Uterus (tissue), 2 donors: ENCODE data around the gene DXO.

ENCODE experiments used
- POLR2A ChIP-seq, 2 donors: fragments of 450-650 bp; IDR thresholded peaks; one replicate each; pipeline ENCODE4 v1.6.1; 2016; ENCODE audit warnings: antibody characterized with exemption in 2 of 2, mild to moderate bottlenecking in 1 of 2, moderate library complexity in 1 of 2
- TF ChIP-seq, protein P1 (sequence below), 4 experiments: fragments of 200-600 bp in 2 of 4; fragments of 450-650 bp in 2 of 4; sonication (generic) in 2 of 4; IDR thresholded peaks; one replicate each; pipeline ENCODE4 v1.5.1; 2016 to 2019; ENCODE audit warnings: antibody characterized with exemption in 4 of 4, mild to moderate bottlenecking in 2 of 4, moderate library complexity in 1 of 4

DNA sequence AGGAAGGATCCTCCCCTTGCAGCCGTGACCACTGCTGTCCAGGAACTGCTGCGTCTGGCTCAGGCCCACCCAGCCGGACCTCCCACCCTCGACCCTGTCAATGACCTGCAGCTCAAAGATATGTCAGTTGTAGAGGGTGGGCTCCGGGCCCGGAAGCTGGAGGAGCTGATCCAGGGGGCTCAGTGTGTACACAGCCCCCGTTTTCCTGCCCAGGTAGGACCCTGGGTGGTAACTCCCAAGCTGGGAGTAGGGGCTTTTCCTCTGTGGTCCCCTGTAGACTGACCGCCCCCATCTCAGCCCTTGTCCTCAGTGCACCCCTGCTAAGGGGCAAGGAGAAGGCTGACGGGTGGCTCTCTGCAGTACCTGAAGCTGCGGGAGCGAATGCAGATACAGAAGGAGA, 3.6 kb downstream of the DXO start:
- TF ChIP-seq, protein P1, sequence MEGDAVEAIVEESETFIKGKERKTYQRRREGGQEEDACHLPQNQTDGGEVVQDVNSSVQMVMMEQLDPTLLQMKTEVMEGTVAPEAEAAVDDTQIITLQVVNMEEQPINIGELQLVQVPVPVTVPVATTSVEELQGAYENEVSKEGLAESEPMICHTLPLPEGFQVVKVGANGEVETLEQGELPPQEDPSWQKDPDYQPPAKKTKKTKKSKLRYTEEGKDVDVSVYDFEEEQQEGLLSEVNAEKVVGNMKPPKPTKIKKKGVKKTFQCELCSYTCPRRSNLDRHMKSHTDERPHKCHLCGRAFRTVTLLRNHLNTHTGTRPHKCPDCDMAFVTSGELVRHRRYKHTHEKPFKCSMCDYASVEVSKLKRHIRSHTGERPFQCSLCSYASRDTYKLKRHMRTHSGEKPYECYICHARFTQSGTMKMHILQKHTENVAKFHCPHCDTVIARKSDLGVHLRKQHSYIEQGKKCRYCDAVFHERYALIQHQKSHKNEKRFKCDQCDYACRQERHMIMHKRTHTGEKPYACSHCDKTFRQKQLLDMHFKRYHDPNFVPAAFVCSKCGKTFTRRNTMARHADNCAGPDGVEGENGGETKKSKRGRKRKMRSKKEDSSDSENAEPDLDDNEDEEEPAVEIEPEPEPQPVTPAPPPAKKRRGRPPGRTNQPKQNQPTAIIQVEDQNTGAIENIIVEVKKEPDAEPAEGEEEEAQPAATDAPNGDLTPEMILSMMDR (IDR thresholded peaks at IDR 0.05), result no peak
- TF ChIP-seq POLR2A (IDR thresholded peaks at IDR 0.05), result no peak
